Parathyroid adenoma (tissue), 2 donors: Measurements from ENCODE around the gene NSA2.
"Not testable (repeated sequence)": the region's sequence is repeated elsewhere in the genome, so short reads cannot be mapped to it uniquely, and the experiment has no call there.

Experiments used
- H2AFZ ChIP-seq: fragments of 300-600 bp; sonication (generic); one replicate; pipeline ENCODE4 v1.7.0; 2017; ENCODE audit warnings: antibody characterized with exemption, mild to moderate bottlenecking
- H3K27ac ChIP-seq: fragments of 300-600 bp; sonication (generic); one replicate; pipeline ENCODE4 v1.7.0; 2017
- H3K27me3 ChIP-seq: fragments of 300-600 bp; sonication (generic); one replicate; pipeline ENCODE4 v1.7.0; 2017; ENCODE audit warnings: low read length; ENCODE audit not compliant: control insufficient read depth, insufficient read depth
- H3K36me3 ChIP-seq: fragments of 300-600 bp; sonication (generic); one replicate; pipeline ENCODE4 v1.7.0; 2017; ENCODE audit warnings: low read length; ENCODE audit not compliant: control insufficient read depth, insufficient read depth
- H3K4me1 ChIP-seq: fragments of 300-600 bp; sonication (generic); one replicate; pipeline ENCODE4 v1.7.0; 2017; ENCODE audit warnings: control low read depth
- H3K4me2 ChIP-seq: fragments of 300-600 bp; sonication (generic); one replicate; pipeline ENCODE4 v1.7.0; 2017; ENCODE audit warnings: low read length
- H3K4me3 ChIP-seq: fragments of 300-600 bp; sonication (generic); one replicate; pipeline ENCODE4 v1.7.0; 2017; ENCODE audit warnings: low read depth, low read length
- H3K79me2 ChIP-seq: fragments of 300-600 bp; sonication (generic); one replicate; pipeline ENCODE4 v1.7.0; 2017; ENCODE audit warnings: control low read depth
- H3K9ac ChIP-seq: fragments of 300-600 bp; sonication (generic); one replicate; pipeline ENCODE4 v1.7.0; 2017; ENCODE audit warnings: mild to moderate bottlenecking
- H3K9me3 ChIP-seq: fragments of 300-600 bp; sonication (generic); one replicate; pipeline ENCODE4 v1.7.0; 2017; ENCODE audit warnings: low read length; ENCODE audit not compliant: control insufficient read depth
- TF ChIP-seq, protein P1 (sequence below): fragments of 300-600 bp; sonication (generic); IDR thresholded peaks from one replicate; pipeline ENCODE4 v1.7.0; 2017; ENCODE audit warnings: antibody characterized with exemption, mild to moderate bottlenecking
- donor health status: primary hyperparathyroidism.

The NSA2 gene

DNA sequence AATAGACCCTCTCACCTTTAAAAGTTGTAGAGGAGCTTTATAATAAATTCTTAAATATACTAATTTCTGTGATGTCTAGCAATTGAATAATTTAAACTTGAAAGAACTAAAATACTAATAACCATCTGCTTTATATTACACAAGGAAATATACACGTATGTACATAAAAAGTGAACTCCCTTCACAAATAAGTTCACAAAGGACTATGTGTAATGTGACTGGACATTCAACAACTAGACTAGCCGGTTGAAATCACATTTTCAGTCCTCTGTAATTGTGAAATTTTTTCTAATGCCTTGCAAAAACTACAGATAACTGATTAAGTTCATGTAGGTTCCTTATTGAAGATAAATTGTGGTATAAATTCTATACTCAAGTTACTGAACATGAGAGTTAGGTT lies 11.6 kb downstream of the NSA2 start:
- Histone ChIP-seq H3K4me3 (no peak overlapping the region), H3K36me3 (no peaks in the 10 kb centered on the region), H3K27me3 (no peaks in the 10 kb centered on the region), H3K9ac (no peak overlapping the region), H3K79me2 (no peaks in the 10 kb centered on the region), H2AFZ (no peak overlapping the region), H3K4me1 (no peaks in the 10 kb centered on the region), H3K9me3 (no peaks in the 10 kb centered on the region), H3K27ac (no peak overlapping the region), H3K4me2 (no peak overlapping the region)
- TF ChIP-seq, protein P1, sequence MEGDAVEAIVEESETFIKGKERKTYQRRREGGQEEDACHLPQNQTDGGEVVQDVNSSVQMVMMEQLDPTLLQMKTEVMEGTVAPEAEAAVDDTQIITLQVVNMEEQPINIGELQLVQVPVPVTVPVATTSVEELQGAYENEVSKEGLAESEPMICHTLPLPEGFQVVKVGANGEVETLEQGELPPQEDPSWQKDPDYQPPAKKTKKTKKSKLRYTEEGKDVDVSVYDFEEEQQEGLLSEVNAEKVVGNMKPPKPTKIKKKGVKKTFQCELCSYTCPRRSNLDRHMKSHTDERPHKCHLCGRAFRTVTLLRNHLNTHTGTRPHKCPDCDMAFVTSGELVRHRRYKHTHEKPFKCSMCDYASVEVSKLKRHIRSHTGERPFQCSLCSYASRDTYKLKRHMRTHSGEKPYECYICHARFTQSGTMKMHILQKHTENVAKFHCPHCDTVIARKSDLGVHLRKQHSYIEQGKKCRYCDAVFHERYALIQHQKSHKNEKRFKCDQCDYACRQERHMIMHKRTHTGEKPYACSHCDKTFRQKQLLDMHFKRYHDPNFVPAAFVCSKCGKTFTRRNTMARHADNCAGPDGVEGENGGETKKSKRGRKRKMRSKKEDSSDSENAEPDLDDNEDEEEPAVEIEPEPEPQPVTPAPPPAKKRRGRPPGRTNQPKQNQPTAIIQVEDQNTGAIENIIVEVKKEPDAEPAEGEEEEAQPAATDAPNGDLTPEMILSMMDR, result no peak

DNA sequence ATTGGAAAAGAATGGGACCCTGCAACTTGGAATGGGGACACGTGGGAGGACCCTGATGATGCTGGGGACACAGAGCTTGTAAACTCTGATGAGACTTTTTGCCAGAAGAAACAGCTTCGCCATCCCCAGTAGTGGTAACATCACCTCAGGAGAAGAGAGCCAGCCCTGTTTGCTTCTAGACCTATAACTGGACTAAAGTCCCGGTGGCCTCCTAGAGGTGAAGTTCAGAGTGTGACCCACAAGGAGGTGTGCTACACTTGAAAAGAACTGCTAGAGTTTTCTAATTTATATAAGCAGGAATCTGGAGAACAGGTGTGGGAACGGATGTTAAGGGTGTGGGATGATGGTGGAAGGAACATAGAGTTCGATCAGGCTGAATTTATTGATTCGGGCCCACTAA lies 19.8 kb downstream of the NSA2 start:
- no peaks in the 10 kb centered on the region for H3K79me2 ChIP-seq
- no peak overlapping the region for H3K4me3 ChIP-seq
- H3K9me3 ChIP-seq, result no peaks in the 10 kb centered on the region
- no peak overlapping the region for H3K9ac ChIP-seq
- no peaks in the 10 kb centered on the region for H3K27me3 ChIP-seq
- TF ChIP-seq, protein P1, result no peak
- H2AFZ ChIP-seq, result no peak overlapping the region
- H3K4me1 ChIP-seq, result no peaks in the 10 kb centered on the region
- no peaks in the 10 kb centered on the region for H3K36me3 ChIP-seq
- H3K4me2 ChIP-seq, result no peak overlapping the region
- no peak overlapping the region for H3K27ac ChIP-seq

DNA sequence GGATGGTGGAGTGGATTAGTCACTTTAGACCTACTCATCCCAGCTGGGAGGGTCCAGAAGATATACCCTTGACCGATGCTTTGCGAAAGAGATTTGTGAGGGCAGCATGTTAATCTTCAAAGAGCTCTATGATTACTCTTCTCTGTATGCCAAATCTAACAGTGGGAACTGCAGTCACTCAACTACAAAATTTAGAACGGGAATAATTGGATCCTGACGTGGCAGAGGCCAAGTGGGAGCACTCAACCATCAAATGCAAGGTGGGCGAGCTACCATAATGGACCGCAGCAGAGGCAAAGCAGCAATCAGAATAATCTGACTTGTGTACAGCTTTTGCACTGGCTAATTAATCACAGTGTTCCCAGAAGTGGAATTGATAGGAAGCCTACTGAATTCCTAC lies 20.4 kb downstream of the NSA2 start:
- H3K4me1 ChIP-seq, result no peaks in the 10 kb centered on the region
- TF ChIP-seq, protein P1, result no peak
- no peak overlapping the region for H3K4me3 ChIP-seq
- no peak overlapping the region for H3K27ac ChIP-seq
- no peak overlapping the region for H3K9ac ChIP-seq
- H3K79me2 ChIP-seq, result no peaks in the 10 kb centered on the region
- H3K36me3 ChIP-seq, result no peaks in the 10 kb centered on the region
- H3K9me3 ChIP-seq, result no peaks in the 10 kb centered on the region
- H3K27me3 ChIP-seq, result no peaks in the 10 kb centered on the region
- H2AFZ ChIP-seq, result no peak overlapping the region
- H3K4me2 ChIP-seq, result no peak overlapping the region

DNA sequence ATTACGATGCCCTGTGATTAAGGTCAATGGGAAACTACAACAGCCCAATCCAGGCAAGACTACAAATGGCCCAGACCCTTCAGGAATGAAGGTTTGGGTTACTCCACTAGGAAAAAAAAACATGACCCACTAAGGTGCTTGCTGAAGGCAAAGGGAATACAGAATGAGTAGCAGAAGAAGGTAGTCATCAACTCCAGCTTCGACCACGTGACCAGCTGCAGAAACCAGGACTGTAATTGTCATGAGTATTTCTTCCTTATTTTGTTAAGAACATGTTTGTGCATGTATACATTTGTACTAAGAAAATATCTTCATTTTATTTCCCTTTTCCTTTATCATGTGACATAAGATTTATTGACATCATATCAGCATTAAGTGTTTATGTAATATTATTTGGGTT lies 24.6 kb downstream of the NSA2 start:
- H3K4me1 ChIP-seq, H3K9me3 ChIP-seq, H2AFZ ChIP-seq, H3K4me2 ChIP-seq, H3K4me3 ChIP-seq, H3K36me3 ChIP-seq, H3K79me2 ChIP-seq, H3K27me3 ChIP-seq, H3K9ac ChIP-seq, H3K27ac ChIP-seq: not testable (repeated sequence)

DNA sequence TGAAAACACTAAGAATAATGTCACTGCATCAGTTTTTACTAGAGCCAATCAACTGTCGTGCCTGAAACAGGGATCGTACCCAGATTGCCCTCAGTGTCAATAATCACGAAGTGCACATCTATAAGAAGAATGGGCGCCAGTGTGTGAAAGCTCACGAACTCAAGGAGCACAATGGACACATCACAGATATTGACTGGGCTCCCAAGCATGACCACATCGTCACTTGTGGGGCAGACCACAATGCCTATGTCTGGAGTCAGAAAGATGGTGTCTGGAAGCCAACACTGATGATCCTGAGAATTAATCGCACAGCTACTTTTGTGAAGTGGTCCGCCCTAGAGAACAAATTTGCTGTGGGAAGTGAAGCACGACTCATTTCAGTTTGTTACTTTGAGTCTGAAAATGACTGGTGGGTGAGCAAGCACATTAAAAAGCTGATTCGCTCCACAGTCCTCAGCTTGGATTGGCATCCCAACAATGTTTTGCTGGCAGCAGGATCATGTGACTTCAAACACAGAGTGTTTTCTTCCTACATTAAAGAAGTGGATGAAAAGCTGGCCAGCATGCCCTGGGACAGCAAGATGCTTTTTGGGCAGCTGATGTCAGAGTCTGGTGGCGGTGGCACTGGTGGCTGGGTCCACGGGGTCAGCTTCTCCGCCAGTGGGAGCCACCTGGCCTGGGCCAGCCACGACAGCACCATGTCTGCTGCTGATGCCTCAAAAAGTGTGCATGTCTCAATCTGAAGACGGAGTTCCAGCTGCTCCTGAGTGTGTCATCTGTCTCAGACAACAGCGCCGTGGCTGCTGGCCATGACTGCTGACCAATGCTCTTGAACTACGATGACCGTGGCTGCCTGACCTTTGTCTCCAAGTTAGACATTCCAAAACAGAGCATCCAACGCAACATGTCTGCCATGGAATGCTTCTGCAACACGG lies 32.2 kb downstream of the NSA2 start:
- Histone ChIP-seq H3K79me2 (no peaks in the 10 kb centered on the region), H3K27me3 (no peaks in the 10 kb centered on the region), H2AFZ (no peak overlapping the region), H3K4me2 (no peak overlapping the region), H3K4me1 (no peaks in the 10 kb centered on the region), H3K4me3 (no peak overlapping the region), H3K27ac (no peak overlapping the region), H3K36me3 (no peaks in the 10 kb centered on the region), H3K9ac (no peak overlapping the region), H3K9me3 (no peaks in the 10 kb centered on the region)
- TF ChIP-seq, protein P1, result no peak
